Measurements from ENCODE around the gene PRMT1. TPM values are rescaled to one million over a fixed set of nuclear protein-coding genes. Genes with fewer than 3 reads are reported as not detected.
A peak's percentile ranks its signal among the peaks of the same experiment; 100 is the strongest.

PRMT1 gene
- total RNA-seq, 1 experiment from 2014 or later = 527 TPM

DNA sequence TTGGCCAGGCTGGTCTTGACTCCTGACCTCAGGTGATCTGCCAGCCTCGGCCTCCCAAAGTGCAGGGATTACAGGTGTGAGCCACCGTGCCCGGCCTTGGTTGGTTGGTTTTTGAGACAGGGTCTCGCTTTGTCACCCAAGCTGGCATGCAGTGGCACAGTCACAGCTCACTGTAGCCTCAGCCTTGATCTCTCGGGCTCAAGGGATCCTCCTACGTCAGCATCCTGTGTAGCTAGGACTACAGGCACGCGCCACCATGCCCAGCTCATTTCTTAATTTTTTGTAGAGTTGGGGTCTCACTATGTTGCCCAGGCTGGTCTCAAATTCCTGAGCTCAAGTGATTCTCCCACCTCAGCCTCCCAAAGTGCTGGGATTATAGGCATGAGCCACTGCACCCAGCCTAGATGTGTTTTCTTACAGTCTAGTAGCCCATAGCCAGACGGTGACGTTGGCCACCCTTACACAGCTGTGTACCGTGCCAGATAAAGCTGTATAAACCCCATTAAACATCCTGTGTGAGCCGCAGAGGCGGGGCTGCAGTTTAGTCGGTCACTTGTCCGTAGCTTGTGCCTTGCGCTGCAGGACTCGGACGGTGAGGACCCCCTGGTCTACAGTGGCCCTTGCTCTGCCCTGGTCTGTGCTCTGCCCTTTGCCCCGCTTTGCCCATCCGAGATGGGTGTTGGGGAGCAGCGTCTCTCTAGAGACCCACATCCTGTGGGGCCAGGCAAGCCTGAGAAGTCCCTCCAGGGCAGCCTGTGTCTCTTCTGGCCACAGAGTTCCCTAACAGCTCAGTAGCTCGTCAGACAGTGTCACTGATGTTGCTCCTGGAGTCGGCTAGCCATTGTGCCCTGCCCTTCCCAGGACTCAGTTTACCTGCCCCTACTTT, 21.3 kb upstream of the PRMT1 start:
- ATAC-seq = no peak
- ChIA-PET POLR2A (interaction anchor here (0.8 kb wide), 1 partner anchor 16 kb away, joined by 4 read pairs; the partner anchor contains the start of gene RRAS), CTCF (interaction anchor here (0.8 to 1.9 kb wide), 5 partner anchors 16 to 34 kb away, joined by 3 to 5 read pairs (median 3); partner anchors contain the start of gene RRAS)
- Mint-ChIP-seq H3K27ac (peak overlapping the region; percentile 19; the same call in 1 of the 2 replicates), H3K36me3 (peaks cover 58% of the 10 kb centered on the region), H3K27me3 (ENCODE audit: low read depth) (no peaks in the 10 kb centered on the region), H3K4me3 (no peak overlapping the region), H3K4me1 (peaks cover 10% of the 10 kb centered on the region), H3K9me3 (peaks cover 7% of the 10 kb centered on the region)
- TF ChIP-seq, protein P1, sequence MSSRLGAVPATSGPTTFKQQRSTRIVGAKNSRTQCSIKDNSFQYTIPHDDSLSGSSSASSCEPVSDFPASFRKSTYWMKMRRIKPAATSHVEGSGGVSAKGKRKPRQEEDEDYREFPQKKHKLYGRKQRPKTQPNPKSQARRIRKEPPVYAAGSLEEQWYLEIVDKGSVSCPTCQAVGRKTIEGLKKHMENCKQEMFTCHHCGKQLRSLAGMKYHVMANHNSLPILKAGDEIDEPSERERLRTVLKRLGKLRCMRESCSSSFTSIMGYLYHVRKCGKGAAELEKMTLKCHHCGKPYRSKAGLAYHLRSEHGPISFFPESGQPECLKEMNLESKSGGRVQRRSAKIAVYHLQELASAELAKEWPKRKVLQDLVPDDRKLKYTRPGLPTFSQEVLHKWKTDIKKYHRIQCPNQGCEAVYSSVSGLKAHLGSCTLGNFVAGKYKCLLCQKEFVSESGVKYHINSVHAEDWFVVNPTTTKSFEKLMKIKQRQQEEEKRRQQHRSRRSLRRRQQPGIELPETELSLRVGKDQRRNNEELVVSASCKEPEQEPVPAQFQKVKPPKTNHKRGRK (CRISPR knock-in tag; IDR thresholded peaks at IDR 0.05; ENCODE audit: borderline replicate concordance) = no peak
- TF ChIP-seq NFYB (CRISPR knock-in tag; conservative IDR thresholded peaks at IDR 0.05; ENCODE audit: low read depth) (no peak), JUN (CRISPR knock-in tag; IDR thresholded peaks at IDR 0.05) (no peak), EMX1 (CRISPR knock-in tag; IDR thresholded peaks at IDR 0.05) (no peak), ZNF121 (CRISPR knock-in tag; IDR thresholded peaks at IDR 0.05) (peak; percentile 63; the same call in 1 of the 2 replicates)
- TF ChIP-seq, protein P2, sequence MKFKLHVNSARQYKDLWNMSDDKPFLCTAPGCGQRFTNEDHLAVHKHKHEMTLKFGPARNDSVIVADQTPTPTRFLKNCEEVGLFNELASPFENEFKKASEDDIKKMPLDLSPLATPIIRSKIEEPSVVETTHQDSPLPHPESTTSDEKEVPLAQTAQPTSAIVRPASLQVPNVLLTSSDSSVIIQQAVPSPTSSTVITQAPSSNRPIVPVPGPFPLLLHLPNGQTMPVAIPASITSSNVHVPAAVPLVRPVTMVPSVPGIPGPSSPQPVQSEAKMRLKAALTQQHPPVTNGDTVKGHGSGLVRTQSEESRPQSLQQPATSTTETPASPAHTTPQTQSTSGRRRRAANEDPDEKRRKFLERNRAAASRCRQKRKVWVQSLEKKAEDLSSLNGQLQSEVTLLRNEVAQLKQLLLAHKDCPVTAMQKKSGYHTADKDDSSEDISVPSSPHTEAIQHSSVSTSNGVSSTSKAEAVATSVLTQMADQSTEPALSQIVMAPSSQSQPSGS (CRISPR knock-in tag; IDR thresholded peaks at IDR 0.05; ENCODE audit: borderline replicate concordance, low read depth) = no peak
- TF ChIP-seq, protein P3, sequence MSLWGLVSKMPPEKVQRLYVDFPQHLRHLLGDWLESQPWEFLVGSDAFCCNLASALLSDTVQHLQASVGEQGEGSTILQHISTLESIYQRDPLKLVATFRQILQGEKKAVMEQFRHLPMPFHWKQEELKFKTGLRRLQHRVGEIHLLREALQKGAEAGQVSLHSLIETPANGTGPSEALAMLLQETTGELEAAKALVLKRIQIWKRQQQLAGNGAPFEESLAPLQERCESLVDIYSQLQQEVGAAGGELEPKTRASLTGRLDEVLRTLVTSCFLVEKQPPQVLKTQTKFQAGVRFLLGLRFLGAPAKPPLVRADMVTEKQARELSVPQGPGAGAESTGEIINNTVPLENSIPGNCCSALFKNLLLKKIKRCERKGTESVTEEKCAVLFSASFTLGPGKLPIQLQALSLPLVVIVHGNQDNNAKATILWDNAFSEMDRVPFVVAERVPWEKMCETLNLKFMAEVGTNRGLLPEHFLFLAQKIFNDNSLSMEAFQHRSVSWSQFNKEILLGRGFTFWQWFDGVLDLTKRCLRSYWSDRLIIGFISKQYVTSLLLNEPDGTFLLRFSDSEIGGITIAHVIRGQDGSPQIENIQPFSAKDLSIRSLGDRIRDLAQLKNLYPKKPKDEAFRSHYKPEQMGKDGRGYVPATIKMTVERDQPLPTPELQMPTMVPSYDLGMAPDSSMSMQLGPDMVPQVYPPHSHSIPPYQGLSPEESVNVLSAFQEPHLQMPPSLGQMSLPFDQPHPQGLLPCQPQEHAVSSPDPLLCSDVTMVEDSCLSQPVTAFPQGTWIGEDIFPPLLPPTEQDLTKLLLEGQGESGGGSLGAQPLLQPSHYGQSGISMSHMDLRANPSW (CRISPR knock-in tag; conservative IDR thresholded peaks at IDR 0.05; ENCODE audit: low read depth) = no peak
- TF ChIP-seq, protein P4, sequence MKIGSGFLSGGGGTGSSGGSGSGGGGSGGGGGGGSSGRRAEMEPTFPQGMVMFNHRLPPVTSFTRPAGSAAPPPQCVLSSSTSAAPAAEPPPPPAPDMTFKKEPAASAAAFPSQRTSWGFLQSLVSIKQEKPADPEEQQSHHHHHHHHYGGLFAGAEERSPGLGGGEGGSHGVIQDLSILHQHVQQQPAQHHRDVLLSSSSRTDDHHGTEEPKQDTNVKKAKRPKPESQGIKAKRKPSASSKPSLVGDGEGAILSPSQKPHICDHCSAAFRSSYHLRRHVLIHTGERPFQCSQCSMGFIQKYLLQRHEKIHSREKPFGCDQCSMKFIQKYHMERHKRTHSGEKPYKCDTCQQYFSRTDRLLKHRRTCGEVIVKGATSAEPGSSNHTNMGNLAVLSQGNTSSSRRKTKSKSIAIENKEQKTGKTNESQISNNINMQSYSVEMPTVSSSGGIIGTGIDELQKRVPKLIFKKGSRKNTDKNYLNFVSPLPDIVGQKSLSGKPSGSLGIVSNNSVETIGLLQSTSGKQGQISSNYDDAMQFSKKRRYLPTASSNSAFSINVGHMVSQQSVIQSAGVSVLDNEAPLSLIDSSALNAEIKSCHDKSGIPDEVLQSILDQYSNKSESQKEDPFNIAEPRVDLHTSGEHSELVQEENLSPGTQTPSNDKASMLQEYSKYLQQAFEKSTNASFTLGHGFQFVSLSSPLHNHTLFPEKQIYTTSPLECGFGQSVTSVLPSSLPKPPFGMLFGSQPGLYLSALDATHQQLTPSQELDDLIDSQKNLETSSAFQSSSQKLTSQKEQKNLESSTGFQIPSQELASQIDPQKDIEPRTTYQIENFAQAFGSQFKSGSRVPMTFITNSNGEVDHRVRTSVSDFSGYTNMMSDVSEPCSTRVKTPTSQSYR (CRISPR knock-in tag; IDR thresholded peaks at IDR 0.05) = no peak
- DNase-seq (ENCODE audit: low spot score) = no peak

DNA sequence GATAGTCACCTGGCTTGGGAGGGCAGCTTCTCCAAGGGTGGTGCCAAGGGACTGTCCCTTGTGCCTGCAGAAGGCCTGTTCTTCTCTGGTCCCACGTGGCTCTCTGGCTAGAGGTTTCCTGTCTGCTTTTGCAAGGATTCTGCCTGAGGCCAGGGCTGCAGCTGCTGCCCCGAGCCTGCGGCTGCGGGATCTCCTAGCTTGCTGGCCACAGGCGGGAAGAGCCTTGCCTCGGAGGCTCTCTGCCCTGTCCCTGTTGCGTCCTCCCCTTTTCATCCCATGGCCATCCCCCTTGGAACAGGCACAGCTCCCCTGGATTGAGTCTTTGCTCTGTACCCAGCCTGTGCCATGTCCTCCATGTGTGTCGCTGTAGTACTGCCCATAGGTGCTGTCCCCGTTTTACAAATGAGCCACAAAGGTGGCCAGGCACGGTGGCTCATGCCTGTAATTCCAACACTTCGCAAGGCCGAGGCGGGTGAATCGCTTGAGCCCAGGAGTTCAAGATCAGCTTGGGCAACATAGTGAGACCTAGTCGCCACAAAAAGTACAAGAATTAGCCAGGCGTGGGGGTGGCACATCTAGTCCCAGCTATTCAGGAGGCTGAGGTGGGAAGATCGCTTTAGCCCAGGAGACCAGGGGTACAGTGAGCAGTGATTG, 20.5 kb upstream of the PRMT1 start:
- peaks cover 10% of the 10 kb centered on the region for H3K4me1 Mint-ChIP-seq
- H3K27me3 Mint-ChIP-seq (ENCODE audit: low read depth) = no peaks in the 10 kb centered on the region
- CTCF ChIA-PET = interaction anchor here (0.8 to 1.9 kb wide), 3 partner anchors 20 to 28 kb away, joined by 3 to 5 read pairs (median 3); no protein-coding TSS in a partner anchor
- DNase-seq (ENCODE audit: low spot score) (no peak), ATAC-seq (no peak)
- peaks cover 63% of the 10 kb centered on the region for H3K36me3 Mint-ChIP-seq
- peaks cover 7% of the 10 kb centered on the region for H3K9me3 Mint-ChIP-seq
- peak overlapping the region; percentile 19 for H3K27ac Mint-ChIP-seq
- no peak overlapping the region for H3K4me3 Mint-ChIP-seq
- POLR2A ChIA-PET = no interaction called here
- TF ChIP-seq, protein P5, sequence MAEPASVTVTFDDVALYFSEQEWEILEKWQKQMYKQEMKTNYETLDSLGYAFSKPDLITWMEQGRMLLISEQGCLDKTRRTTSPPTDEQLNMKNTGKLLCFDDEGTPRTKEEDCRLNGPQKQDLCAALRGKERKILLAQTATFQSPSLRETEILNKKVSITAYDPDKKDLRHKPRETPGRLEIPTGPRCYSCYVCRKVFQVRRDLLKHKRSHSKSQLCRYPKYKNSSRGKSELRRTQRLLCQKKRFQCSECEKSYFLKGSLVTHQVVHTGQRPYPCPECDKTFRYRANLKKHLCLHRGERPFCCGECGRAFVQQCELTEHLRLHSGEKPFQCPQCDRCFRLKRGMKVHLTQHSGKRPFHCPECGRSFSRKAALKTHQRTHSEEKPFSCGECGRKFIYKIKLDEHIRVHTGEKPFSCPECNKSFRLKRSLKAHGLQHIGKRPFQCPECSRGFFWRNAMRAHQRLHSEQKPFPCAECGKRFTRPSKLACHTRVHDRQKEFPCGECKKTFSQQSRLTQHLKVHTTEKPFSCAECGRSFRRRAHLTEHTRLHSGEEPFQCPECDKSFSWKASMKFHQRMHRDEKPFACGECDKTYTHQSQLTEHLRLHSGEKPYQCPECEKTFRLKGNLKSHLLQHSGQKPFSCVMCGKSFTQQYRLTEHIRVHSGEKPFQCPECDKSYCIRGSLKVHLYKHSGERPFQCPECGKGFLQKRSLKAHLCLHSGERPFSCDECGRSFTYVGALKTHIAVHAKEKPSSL (CRISPR knock-in tag; conservative IDR thresholded peaks at IDR 0.05) = no peak
- no peak for TF ChIP-seq NR1H2 (CRISPR knock-in tag; IDR thresholded peaks at IDR 0.05)
- TF ChIP-seq, protein P6, sequence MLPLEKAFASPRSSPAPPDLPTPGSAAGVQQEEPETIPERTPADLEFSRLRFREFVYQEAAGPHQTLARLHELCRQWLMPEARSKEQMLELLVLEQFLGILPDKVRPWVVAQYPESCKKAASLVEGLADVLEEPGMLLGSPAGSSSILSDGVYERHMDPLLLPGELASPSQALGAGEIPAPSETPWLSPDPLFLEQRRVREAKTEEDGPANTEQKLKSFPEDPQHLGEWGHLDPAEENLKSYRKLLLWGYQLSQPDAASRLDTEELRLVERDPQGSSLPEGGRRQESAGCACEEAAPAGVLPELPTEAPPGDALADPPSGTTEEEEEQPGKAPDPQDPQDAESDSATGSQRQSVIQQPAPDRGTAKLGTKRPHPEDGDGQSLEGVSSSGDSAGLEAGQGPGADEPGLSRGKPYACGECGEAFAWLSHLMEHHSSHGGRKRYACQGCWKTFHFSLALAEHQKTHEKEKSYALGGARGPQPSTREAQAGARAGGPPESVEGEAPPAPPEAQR (CRISPR knock-in tag; IDR thresholded peaks at IDR 0.05) = no peak
- TF ChIP-seq, protein P4 (CRISPR knock-in tag; IDR thresholded peaks at IDR 0.05) = no peak
- no peak for TF ChIP-seq ZNF671 (CRISPR knock-in tag; IDR thresholded peaks at IDR 0.05)
- no peak for TF ChIP-seq JUN (CRISPR knock-in tag; IDR thresholded peaks at IDR 0.05)

Measured in WTC11 (cell line).